ENCODE data around the gene ZCCHC14. TPM values are rescaled to one million over a fixed set of nuclear protein-coding genes. Genes with fewer than 3 reads are reported as not detected.

ZCCHC14 gene
- total RNA-seq, 1 donor from 2014 or later = 42.4 TPM

DNA sequence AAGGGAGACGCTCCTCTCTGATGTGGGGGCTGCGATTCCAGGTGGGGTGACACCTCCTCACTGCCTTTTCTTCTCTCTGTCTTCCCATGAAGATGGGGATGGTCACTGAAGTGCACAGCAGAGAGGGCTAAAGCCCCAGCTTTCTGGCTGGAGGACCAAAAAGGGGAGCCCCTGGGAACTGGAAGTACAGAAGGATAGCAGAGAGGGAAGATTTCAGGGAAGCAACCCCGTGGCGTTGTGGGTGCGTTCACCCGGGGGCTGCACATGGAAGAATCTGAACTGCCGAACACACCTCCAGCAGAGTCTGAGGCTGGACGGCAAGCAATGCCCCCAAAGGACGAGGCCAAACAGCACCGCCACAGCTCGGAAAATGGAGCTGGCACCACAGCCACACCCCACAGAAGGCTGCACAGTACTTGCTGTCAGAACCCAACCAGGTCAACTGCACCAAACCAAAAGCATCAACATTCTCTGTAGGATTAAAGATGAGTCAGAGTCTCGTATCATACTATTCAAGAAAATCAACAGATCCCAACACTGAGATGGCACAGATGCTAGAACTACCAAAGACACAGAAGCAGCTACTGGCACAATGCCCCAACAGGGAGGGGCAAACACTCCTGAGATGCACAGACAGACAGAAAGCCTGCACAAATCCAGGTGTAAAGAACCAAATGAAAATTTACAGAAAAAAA lies 50.8 kb downstream of the ZCCHC14 start:
- TF ChIP-seq, protein P1, sequence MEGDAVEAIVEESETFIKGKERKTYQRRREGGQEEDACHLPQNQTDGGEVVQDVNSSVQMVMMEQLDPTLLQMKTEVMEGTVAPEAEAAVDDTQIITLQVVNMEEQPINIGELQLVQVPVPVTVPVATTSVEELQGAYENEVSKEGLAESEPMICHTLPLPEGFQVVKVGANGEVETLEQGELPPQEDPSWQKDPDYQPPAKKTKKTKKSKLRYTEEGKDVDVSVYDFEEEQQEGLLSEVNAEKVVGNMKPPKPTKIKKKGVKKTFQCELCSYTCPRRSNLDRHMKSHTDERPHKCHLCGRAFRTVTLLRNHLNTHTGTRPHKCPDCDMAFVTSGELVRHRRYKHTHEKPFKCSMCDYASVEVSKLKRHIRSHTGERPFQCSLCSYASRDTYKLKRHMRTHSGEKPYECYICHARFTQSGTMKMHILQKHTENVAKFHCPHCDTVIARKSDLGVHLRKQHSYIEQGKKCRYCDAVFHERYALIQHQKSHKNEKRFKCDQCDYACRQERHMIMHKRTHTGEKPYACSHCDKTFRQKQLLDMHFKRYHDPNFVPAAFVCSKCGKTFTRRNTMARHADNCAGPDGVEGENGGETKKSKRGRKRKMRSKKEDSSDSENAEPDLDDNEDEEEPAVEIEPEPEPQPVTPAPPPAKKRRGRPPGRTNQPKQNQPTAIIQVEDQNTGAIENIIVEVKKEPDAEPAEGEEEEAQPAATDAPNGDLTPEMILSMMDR (IDR thresholded peaks at IDR 0.05; ENCODE audit: unreplicated experiment) = no peak
- H3K9me3 Mint-ChIP-seq (ENCODE audit: low read depth) = peaks cover 13% of the 10 kb centered on the region
- H3K36me3 Mint-ChIP-seq (ENCODE audit: insufficient read depth) = peaks cover 33% of the 10 kb centered on the region
- H3K4me1 Mint-ChIP-seq (ENCODE audit: low read depth) = peaks cover 4% of the 10 kb centered on the region
- H3K27ac Mint-ChIP-seq = no peak overlapping the region
- no peak for DNase-seq (ENCODE audit: low spot score, unreplicated experiment)
- no peaks in the 10 kb centered on the region for H3K27me3 Mint-ChIP-seq
- H3K4me3 Mint-ChIP-seq (ENCODE audit: low read depth) = no peak overlapping the region

DNA sequence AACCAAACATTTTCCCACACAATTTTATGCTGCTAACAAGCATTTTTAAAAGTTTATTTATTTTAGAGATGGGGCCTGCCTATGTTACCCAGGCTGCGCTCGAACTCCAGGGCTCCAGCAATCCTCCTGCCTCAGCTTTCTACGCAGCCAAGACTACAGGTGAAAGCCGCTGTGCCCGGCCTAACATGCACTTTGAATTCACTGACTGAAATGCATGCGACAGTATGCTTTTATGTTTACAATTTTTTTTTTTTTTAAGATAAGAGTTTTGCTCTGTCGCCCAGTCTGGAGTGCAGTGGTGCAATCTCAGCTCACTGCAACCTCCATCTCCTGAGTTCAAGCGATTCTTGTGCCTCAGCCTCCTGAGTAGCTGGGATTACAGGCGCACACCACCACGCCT lies 52.9 kb downstream of the ZCCHC14 start:
- Mint-ChIP-seq H3K27me3 (no peaks in the 10 kb centered on the region), H3K4me1 (ENCODE audit: low read depth) (peaks cover 7% of the 10 kb centered on the region), H3K4me3 (ENCODE audit: low read depth) (no peak overlapping the region), H3K36me3 (ENCODE audit: insufficient read depth) (peaks cover 22% of the 10 kb centered on the region), H3K27ac (no peak overlapping the region), H3K9me3 (ENCODE audit: low read depth) (peaks cover 8% of the 10 kb centered on the region)
- TF ChIP-seq, protein P1 (IDR thresholded peaks at IDR 0.05; ENCODE audit: unreplicated experiment) = no peak
- no peak for DNase-seq (ENCODE audit: low spot score, unreplicated experiment)

DNA sequence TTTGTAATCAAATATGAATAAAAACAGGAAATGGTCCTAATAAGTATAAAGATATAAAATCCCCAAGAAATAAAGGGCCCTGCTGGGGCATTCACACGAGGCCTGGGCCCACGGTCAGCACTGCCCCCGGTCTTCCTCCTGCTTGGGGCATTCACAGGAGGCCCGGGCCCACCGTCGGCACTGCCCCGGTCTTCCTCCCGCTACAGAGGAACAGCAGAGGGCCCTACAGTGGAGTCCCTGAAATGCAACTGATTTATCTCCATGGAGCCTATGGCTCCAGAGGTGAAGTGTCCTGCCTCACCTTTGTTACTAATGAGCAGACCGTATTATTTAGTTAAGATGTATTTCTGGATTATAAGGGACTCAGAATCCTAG lies 54.2 kb downstream of the ZCCHC14 start:
- H3K27me3 Mint-ChIP-seq = no peaks in the 10 kb centered on the region
- peaks cover 11% of the 10 kb centered on the region for H3K36me3 Mint-ChIP-seq (ENCODE audit: insufficient read depth)
- no peak overlapping the region for H3K4me3 Mint-ChIP-seq (ENCODE audit: low read depth)
- TF ChIP-seq, protein P1 (IDR thresholded peaks at IDR 0.05; ENCODE audit: unreplicated experiment) = no peak
- H3K4me1 Mint-ChIP-seq (ENCODE audit: low read depth) = peaks cover 7% of the 10 kb centered on the region
- peaks cover 3% of the 10 kb centered on the region for H3K9me3 Mint-ChIP-seq (ENCODE audit: low read depth)
- no peak overlapping the region for H3K27ac Mint-ChIP-seq
- no peak for DNase-seq (ENCODE audit: low spot score, unreplicated experiment)

DNA sequence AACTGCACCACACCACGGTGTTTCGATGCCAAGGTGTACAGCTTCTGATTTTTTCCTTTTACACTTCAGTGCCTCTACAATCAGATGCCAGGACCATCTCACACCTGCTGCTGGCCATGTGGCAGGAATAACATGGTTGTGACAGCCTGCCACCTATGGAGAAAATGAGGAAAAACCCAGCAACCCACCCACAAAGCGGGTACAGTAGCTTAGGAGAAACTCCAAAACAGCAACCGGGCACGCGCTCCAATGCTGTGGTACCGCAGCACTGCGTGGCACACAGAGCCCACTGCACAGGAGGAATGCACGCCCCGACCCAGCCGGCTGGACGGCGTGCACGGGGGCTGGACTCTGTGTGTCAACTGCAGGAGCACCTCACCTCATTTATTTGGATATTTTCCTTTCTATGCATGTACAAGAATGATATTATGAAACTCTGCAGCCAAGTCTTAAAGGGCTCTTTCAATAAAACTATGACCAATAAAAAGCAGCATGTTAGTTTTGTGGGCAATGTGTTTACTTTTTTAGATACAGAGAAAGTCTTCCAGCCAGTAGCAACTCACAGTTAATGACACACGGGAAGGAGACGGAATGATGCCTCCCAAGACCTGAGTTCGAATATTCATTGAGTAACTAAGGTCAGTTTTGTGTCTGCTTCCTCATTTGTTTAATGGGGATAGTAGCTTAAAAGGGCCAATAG lies 54.8 kb downstream of the ZCCHC14 start:
- no peak for DNase-seq (ENCODE audit: low spot score, unreplicated experiment)
- peaks cover 7% of the 10 kb centered on the region for H3K4me1 Mint-ChIP-seq (ENCODE audit: low read depth)
- TF ChIP-seq, protein P1 (IDR thresholded peaks at IDR 0.05; ENCODE audit: unreplicated experiment) = no peak
- peaks cover 3% of the 10 kb centered on the region for H3K9me3 Mint-ChIP-seq (ENCODE audit: low read depth)
- peaks cover 10% of the 10 kb centered on the region for H3K36me3 Mint-ChIP-seq (ENCODE audit: insufficient read depth)
- no peak overlapping the region for H3K27ac Mint-ChIP-seq
- H3K4me3 Mint-ChIP-seq (ENCODE audit: low read depth) = no peak overlapping the region
- no peaks in the 10 kb centered on the region for H3K27me3 Mint-ChIP-seq

DNA sequence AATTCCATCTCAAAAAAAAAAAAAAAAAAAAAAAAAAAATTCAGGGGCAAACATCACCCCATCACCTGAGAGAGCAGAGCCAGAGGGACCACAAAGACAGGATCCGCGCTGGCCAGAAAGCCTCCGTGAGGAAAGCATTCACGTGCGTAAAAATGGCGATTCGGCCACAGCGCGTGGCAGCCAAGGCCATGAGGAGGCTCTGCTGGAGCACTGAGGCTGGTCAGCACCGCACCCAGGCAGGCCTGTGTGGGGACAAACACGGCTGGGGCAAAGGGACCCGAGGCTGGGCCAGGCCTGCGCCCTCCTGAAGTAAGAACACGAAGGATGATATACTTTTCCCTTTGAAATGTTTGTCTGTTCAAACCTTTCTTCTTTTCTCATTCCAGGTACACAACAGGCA lies 55.5 kb downstream of the ZCCHC14 start:
- Mint-ChIP-seq H3K27ac (no peak overlapping the region), H3K4me3 (ENCODE audit: low read depth) (no peak overlapping the region), H3K9me3 (ENCODE audit: low read depth) (no peaks in the 10 kb centered on the region), H3K36me3 (ENCODE audit: insufficient read depth) (peaks cover 5% of the 10 kb centered on the region), H3K4me1 (ENCODE audit: low read depth) (peaks cover 3% of the 10 kb centered on the region), H3K27me3 (no peaks in the 10 kb centered on the region)
- no peak for DNase-seq (ENCODE audit: low spot score, unreplicated experiment)
- TF ChIP-seq, protein P1 (IDR thresholded peaks at IDR 0.05; ENCODE audit: unreplicated experiment) = no peak

All from progenitor cell of endocrine pancreas (in vitro differentiated cells).